Astrocyte of the spinal cord (primary cell): ENCODE results near the gene CELA1.

Experiments
- DNase-seq: peaks from one replicate; pipeline ENCODE4 v3.0.0; 2011; ENCODE audit warnings: low read depth, low spot score
- H3K4me3 ChIP-seq: 2 replicates; pipeline ENCODE4 v1.5.1; 2011; ENCODE audit warnings: low read depth, mild to moderate bottlenecking, low read length, moderate library complexity
- CTCF ChIP-seq: IDR thresholded peaks from 2 replicates; pipeline ENCODE4 v1.5.1; 2012; ENCODE audit warnings: low read depth, mild to moderate bottlenecking, low read length, inconsistent platforms
- in situ Hi-C: cut with HindIII; loops from 2 replicates; pipeline ENCODE4 v1.10.0; 2017; ENCODE audit warnings: low sequenced_read_pairs

CELA1 gene

GRCh38 chr12:51383269-51383905, 36.9 kb upstream of the CELA1 start:
- no peak for TF ChIP-seq CTCF

GRCh38 chr12:51382173-51382572, 35.7 kb upstream of the CELA1 start:
- no peak overlapping the region for H3K4me3 ChIP-seq
- DNase-seq, result no peak
- TF ChIP-seq CTCF, result no peak
- in situ Hi-C loops, result no loop called here

More at GRCh38 chr12:51383269-51383905, 36.9 kb upstream of the CELA1 start:
- DNase-seq, result no peak
- no peak overlapping the region for H3K4me3 ChIP-seq
- in situ Hi-C loops, result no loop called here

- no peak for TF ChIP-seq CTCF
- in situ Hi-C loops, result no loop called here
- no peak overlapping the region for H3K4me3 ChIP-seq
- DNase-seq, result peak; percentile 54
These were observed 35.0 kb upstream of the CELA1 start for GRCh38 chr12:51381226-51382079.

- in situ Hi-C loops, result no loop called here
- no peak for DNase-seq
- no peak overlapping the region for H3K4me3 ChIP-seq
- no peak for TF ChIP-seq CTCF
These were observed 33.1 kb upstream of the CELA1 start for GRCh38 chr12:51379571-51379970.

GRCh38 chr12:51378749-51379148, 32.3 kb upstream of the CELA1 start:
- no peak for DNase-seq
- H3K4me3 ChIP-seq, result no peak overlapping the region
- in situ Hi-C loops, result no loop called here
- TF ChIP-seq CTCF, result no peak

- peak; percentile 8 for TF ChIP-seq CTCF
- in situ Hi-C loops, result no loop called here
- DNase-seq, result no peak
- no peak overlapping the region for H3K4me3 ChIP-seq
These were observed 30.9 kb upstream of the CELA1 start for GRCh38 chr12:51377099-51377984.
